Immature natural killer cell (primary cell): ENCODE measurements around the gene LENEP. TPM values are rescaled to one million over a fixed set of nuclear protein-coding genes. Genes with fewer than 3 reads are reported as not detected.

Source experiments
- DNase-seq, 3 donors: peaks; one replicate each; pipeline ENCODE4 v3.0.0; 2022; ENCODE audit warnings: mixed read lengths in 1 of 3
- H3K27ac Mint-ChIP-seq, 6 donors: one replicate each; pipeline ENCODE4 v1.8.0; 2020; ENCODE audit warnings: mixed read lengths in 6 of 6, mild to moderate bottlenecking in 5 of 6, inconsistent platforms in 4 of 6, moderate library complexity in 3 of 6
- H3K27me3 Mint-ChIP-seq, 3 donors: one replicate each; pipeline ENCODE4 v1.8.0; 2020 to 2021; ENCODE audit warnings: low read depth in 3 of 3, mild to moderate bottlenecking in 3 of 3, mixed read lengths in 3 of 3, moderate library complexity in 3 of 3, inconsistent platforms in 1 of 3
- H3K36me3 Mint-ChIP-seq, 3 donors: one replicate each; pipeline ENCODE4 v1.8.0; 2020; ENCODE audit warnings: mixed read lengths in 3 of 3, inconsistent platforms in 2 of 3, mild to moderate bottlenecking in 2 of 3
- H3K4me1 Mint-ChIP-seq, 2 donors: one replicate each; pipeline ENCODE4 v1.8.0; 2020; ENCODE audit warnings: inconsistent platforms in 2 of 2, mild to moderate bottlenecking in 2 of 2, mixed read lengths in 2 of 2, moderate library complexity in 1 of 2
- H3K4me3 Mint-ChIP-seq, 5 donors: one replicate each; pipeline ENCODE4 v1.8.0; 2020; ENCODE audit warnings: mild to moderate bottlenecking in 5 of 5, mixed read lengths in 5 of 5, inconsistent platforms in 3 of 5, moderate library complexity in 3 of 5
- H3K9me3 Mint-ChIP-seq, 6 donors: one replicate each; pipeline ENCODE4 v1.8.0; 2020; ENCODE audit warnings: mild to moderate bottlenecking in 6 of 6, mixed read lengths in 6 of 6, inconsistent platforms in 4 of 6, moderate library complexity in 3 of 6
- polyA plus RNA-seq, 3 donors: library from polyadenylated mRNA; unstranded; fragments of 300-500 nt; fragmentation: Illumina TruSeq; gene quantifications; one replicate each; pipeline ENCODE4 v1.2.3, GENCODE V29; 2021

Gene LENEP
- polyA plus RNA-seq, 3 donors from 2014 or later, result not detected

GRCh38 chr1:155001675-155002463 lies 8.5 kb downstream of the LENEP start:
- Mint-ChIP-seq H3K4me1 (peaks cover 50 to 52% of the 10 kb centered on the region in 2 donors), H3K27me3 (peaks cover 2 to 8% (median 2%) of the 10 kb centered on the region in 3 donors), H3K36me3 (no peaks in the 10 kb centered on the region), H3K4me3 (peak overlapping the region; percentile 89 to 97 (median 93)), H3K9me3 (no peaks in the 10 kb centered on the region), H3K27ac (peak overlapping the region; percentile 81 to 98 (median 90))
- peak; percentile 97 for DNase-seq

GRCh38 chr1:155002464-155003226 lies 9.3 kb downstream of the LENEP start, which contains the start of gene ZBTB7B:
ZBTB7B (plus strand) TSS chr1:155002802; CDS start chr1:155014661, 11,859 bp downstream.
- peaks cover 53% of the 10 kb centered on the region in 2 donors for H3K4me1 Mint-ChIP-seq
- peak in 1 of 3 donors; percentile 28 for DNase-seq
- H3K27me3 Mint-ChIP-seq, result peaks cover 2 to 8% (median 2%) of the 10 kb centered on the region in 3 donors
- no peaks in the 10 kb centered on the region for H3K36me3 Mint-ChIP-seq
- peak within 1 kb of the TSS; percentile 95 to 98 (median 97) for H3K4me3 Mint-ChIP-seq
- peak within 1 kb of the TSS; percentile 85 to 98 (median 90) for H3K27ac Mint-ChIP-seq
- H3K9me3 Mint-ChIP-seq, result no peaks in the 10 kb centered on the region

DNA sequence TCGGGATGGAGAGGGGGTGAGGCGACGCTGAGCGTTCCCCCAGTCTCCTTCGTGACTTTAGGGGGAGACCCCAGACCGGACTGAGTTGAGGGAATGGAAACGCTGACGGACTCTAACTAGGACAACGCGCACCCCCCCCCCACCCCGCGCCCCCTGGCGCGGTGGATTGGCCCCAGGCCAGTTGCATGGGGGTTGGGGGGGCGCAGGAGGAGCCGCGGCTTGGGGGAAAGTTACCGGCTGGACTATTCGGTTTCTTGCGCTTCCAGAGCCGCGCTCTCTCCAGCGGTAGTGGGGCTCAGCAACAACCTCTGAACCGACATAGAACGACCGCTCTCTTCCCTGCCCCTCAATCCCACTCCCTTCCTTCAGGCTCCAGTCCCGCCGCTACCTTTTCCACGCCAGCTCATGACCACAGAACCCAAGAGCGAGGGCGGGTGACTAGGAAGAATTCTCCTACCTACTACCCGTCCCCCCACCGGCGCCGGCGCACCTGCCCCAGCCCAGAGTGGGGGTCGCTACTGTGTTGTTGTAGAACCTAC lies 9.9 kb downstream of the LENEP start:
- H3K9me3 Mint-ChIP-seq, result no peaks in the 10 kb centered on the region
- no peaks in the 10 kb centered on the region for H3K36me3 Mint-ChIP-seq
- H3K27me3 Mint-ChIP-seq, result peaks cover 2 to 8% (median 2%) of the 10 kb centered on the region in 3 donors
- H3K4me3 Mint-ChIP-seq, result peak overlapping the region; percentile 95 to 98 (median 97)
- no peak for DNase-seq
- H3K27ac Mint-ChIP-seq, result peak overlapping the region; percentile 85 to 93 (median 90)
- H3K4me1 Mint-ChIP-seq, result peaks cover 51 to 53% of the 10 kb centered on the region in 2 donors

DNA sequence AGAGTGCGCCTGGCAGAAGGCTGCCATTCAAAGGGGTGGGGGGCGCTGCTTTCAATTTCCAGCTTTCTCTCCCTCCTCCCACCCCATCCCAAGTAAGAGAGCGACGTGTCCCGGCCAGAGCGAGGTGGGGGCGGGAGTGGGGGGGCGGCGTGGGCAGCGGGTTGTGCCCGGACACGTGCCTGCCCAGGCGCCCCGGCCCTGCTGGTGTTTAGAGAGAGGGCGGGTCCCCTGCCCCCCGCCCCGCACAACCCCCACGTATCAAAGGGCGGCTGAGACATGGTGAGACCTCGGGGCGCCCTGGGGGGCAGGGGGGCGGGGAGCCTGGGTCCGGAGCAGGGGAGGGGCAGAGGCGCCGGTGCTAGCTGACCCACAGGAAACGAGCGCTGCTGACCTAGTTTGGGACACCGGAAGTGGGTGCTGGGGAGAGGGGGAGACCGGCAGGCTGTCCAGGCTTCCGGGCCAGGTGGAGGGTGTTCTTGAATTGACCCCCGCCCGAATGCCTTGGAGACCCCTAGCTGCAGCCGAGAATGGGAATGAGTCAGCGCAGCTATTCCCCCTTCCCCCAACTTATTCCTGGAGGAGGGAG lies 10.5 kb downstream of the LENEP start:
- Mint-ChIP-seq H3K4me1 (peaks cover 50 to 53% of the 10 kb centered on the region in 2 donors), H3K4me3 (peak overlapping the region; percentile 95 to 98 (median 97))

DNA sequence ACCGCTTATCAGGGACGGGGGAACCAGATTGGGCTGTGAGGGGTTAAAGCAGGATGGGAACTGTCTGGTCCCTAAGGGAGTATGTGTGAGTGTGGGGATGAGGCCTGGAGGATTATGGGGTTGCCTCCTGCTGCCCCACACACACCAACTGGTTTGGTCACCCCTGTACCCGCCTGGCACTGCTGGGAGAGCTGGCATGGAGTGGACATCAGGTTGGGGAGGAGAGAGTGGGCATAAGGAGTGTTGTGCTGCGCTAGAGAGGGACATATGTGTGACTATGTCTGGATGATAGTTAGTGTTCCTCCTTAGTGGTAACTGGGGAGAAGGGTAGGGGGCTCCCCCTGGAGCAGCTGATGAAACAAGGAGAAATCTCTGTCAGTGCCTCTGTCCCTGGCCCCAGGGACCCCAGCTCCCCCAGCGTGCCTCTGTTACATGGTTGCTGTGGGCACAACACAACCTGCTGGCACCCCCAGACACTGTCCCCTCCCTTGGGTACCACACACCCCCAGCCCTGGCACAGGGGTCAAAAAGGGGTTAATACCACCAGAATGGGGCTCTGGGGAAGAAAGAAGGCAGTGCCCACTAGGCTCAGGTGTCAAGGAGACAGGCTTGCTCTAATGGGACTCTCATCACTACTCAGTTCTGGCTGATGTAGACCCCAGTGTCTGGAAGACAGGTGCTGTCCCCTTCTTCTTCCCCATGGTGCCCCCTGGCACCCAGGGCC lies 11.1 kb downstream of the LENEP start:
- Mint-ChIP-seq H3K4me3 (peak overlapping the region; percentile 79 to 98 (median 95)), H3K9me3 (peaks cover 0 to 1% (median 0%) of the 10 kb centered on the region in 6 donors), H3K27me3 (peaks cover 2 to 8% (median 2%) of the 10 kb centered on the region in 3 donors), H3K36me3 (no peaks in the 10 kb centered on the region), H3K4me1 (peaks cover 51 to 54% of the 10 kb centered on the region in 2 donors), H3K27ac (peak overlapping the region; percentile 87 to 92 (median 88))
- DNase-seq, result no peak

More for the DNA sequence above, 10.5 kb downstream of the LENEP start:
- Mint-ChIP-seq H3K9me3 (peaks cover 0 to 1% (median 0%) of the 10 kb centered on the region in 6 donors), H3K27me3 (peaks cover 2 to 8% (median 2%) of the 10 kb centered on the region in 3 donors), H3K27ac (peak overlapping the region; percentile 87 to 93 (median 90)), H3K36me3 (no peaks in the 10 kb centered on the region)
- no peak for DNase-seq

DNA sequence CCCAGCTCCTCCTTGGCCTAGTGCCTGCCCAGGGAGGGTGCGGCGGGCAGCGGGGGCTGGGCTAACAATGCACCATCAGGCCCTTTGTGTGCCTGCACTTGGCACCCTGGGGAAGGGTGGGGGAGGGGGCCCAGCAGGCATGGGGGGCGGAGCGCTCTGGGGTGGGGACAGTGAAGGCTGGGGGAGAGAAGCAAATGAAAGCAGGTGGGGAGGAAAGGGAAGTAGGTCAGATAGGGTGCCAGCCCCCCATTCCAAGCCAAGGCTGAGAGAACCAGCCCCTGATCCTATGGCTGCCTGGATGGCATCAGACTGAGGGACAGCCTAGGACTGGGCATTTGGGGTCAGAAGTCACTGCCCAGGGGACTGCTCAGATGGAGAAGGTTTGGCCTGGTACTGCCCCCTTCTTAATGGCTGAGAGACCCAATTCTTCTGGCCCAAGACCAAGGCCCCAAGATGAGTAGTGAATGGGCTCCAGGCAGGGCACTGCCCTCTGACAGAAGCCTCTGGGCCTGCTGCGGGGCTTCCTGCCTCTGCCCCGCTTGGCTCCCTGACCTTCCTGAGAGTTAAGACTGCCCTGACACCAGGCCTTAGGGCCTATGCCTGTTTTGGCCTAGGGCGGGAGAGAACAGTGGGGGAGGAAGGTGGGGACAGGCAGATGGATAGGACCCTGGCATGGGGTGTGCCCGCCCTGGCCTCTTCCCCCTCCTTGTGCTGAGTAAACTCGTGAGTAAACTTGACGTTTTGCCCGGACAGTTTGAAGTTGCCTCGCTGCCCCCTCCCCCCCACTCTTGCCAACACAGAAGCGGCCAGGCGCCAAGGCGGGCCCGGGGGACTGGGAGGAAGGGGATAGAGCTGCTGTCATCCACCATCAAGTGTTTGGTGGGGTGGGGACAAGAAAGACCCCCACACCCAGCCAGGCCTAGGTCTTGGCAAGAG lies 12.0 kb downstream of the LENEP start:
- peaks cover 0 to 5% (median 2%) of the 10 kb centered on the region in 3 donors for H3K27me3 Mint-ChIP-seq
- peak overlapping the region; percentile 61 to 91 (median 82) for H3K27ac Mint-ChIP-seq
- H3K4me3 Mint-ChIP-seq, result peak overlapping the region; percentile 27 to 62 (median 58)
- H3K36me3 Mint-ChIP-seq, result no peaks in the 10 kb centered on the region
- no peak for DNase-seq
- H3K9me3 Mint-ChIP-seq, result peaks cover 0 to 1% (median 0%) of the 10 kb centered on the region in 6 donors
- H3K4me1 Mint-ChIP-seq, result peaks cover 52 to 54% of the 10 kb centered on the region in 2 donors

DNA sequence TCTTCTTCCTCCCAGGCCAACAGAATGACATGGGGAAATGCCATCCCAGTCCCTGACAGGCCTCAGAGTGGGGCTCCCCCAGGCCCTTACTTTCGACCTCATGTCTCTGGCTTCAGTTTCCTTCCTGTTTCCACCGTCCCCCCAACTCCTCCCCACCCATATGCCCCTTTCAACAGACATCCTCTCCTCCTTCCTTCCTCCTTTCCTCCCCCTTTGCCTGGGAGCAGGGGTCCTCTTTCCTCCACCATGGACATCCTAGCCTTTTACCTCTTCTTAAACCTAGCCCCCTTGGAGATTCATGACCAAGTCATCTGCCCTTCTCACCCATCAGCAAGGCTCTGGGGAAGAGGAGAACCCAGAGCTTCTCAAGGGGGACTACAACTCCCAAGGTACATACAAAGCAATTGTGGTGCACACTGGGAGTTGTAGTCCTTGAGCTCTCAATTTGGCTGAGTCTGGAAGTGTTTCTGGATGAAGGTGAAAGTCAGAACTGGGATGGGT lies 13.3 kb downstream of the LENEP start:
- Mint-ChIP-seq H3K9me3 (peaks cover 0 to 1% (median 0%) of the 10 kb centered on the region in 6 donors), H3K4me1 (peaks cover 58 to 60% of the 10 kb centered on the region in 2 donors), H3K27ac (peak overlapping the region; percentile 61 to 91 (median 80)), H3K36me3 (no peaks in the 10 kb centered on the region), H3K27me3 (peaks cover 0 to 3% (median 2%) of the 10 kb centered on the region in 3 donors), H3K4me3 (peak overlapping the region in 4 of 5 donors; percentile 7 to 63 (median 27))
- DNase-seq, result no peak

- H3K4me3 Mint-ChIP-seq, result no peak overlapping the region
- peaks cover 0 to 2% (median 1%) of the 10 kb centered on the region in 3 donors for H3K27me3 Mint-ChIP-seq
- H3K4me1 Mint-ChIP-seq, result peaks cover 62 to 65% of the 10 kb centered on the region in 2 donors
- no peaks in the 10 kb centered on the region for H3K36me3 Mint-ChIP-seq
- no peak overlapping the region for H3K27ac Mint-ChIP-seq
- peaks cover 0 to 1% (median 0%) of the 10 kb centered on the region in 6 donors for H3K9me3 Mint-ChIP-seq
- no peak for DNase-seq
Observed at GRCh38 chr1:155007251-155007828, 14.0 kb downstream of the LENEP start.

DNA sequence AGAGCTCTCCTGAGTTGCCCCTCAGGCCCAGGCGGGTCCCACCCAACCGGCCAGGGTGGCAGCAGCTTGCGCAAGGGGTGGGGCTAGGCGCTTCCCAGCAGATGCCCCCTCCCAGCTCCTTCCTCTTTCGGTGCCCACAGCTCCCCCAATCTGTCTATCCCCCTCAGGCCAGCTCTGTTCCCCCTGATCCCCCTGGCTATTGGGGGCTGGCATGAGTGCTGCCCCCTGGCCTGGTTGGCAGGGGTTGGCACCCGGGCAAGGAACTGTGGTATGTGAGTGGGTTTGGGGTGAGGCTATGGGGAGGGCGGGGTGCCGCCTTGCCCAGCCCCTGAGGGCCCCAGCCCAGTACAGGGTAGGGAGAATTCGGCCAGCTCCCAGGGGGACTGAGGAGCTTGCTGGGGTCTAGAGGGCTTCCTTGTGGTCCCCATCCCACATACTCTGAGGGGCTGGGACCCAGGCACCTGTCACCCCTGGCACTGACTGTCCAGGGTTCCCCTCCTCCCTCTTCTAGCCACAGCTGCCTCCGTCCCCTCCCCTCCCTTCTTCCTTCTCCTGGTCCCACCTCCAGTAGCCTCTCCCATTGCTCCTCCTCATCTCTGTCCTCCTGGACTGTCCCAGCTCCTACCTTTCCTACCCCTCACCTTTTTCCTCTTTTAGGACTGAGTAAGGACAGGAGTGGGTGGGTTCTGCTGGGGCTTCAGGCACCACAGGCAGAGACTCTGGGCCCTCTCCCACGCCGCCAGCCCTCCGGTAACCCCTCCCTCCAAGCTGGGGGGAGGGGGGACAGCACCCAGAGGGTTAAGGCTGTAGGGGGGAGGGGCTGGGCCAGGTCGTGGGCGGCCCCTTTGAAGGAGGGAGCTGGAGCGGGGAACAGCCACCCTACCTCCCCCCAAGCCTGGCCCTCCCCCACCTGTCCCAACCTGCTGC lies 14.9 kb downstream of the LENEP start:
- Mint-ChIP-seq H3K4me3 (no peak overlapping the region), H3K9me3 (peaks cover 0 to 1% (median 0%) of the 10 kb centered on the region in 6 donors), H3K36me3 (no peaks in the 10 kb centered on the region), H3K4me1 (peaks cover 70 to 74% of the 10 kb centered on the region in 2 donors), H3K27ac (peak overlapping the region in 1 of 6 donors; percentile 38), H3K27me3 (peaks cover 0 to 2% (median 1%) of the 10 kb centered on the region in 3 donors)
- no peak for DNase-seq

DNA sequence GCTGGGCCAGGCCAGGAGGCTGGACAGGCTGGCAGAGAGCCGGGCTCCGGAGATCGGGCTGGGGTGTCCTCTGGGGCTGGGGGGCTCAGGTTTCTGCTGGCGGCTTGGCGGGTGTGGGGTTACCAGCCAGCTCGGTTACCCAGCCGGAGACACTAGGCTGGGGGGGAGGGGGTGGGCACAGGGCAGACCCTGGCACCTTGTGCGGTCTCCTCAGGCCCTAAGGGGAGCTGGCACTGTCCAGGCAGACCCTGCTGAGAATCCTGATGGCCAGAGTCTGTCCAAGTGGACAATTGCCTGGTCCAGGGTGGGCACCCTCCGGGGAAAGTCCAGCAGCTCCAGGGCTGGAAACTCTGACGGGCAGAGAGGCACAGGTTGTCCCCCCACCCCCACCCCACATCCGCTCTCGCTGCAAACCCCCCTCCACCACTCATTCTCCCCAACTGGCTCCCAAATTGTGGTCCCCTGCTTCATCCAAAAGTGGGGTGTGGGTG lies 15.9 kb downstream of the LENEP start:
- H3K4me1 Mint-ChIP-seq, result peaks cover 72 to 74% of the 10 kb centered on the region in 2 donors
- peaks cover 0 to 1% (median 0%) of the 10 kb centered on the region in 6 donors for H3K9me3 Mint-ChIP-seq
- DNase-seq, result no peak
- H3K27me3 Mint-ChIP-seq, result peaks cover 0 to 1% (median 1%) of the 10 kb centered on the region in 3 donors
- no peaks in the 10 kb centered on the region for H3K36me3 Mint-ChIP-seq
- H3K27ac Mint-ChIP-seq, result peak overlapping the region in 3 of 6 donors; percentile 16 to 93 (median 60)
- peak overlapping the region in 2 of 5 donors; percentile 35 to 51 for H3K4me3 Mint-ChIP-seq
